Islet precursor cell (in vitro differentiated cells): ENCODE data around the gene RC3H1.
"Not testable (repeated sequence)": the region's sequence is repeated elsewhere in the genome, so short reads cannot be mapped to it uniquely, and the experiment has no call there.

Experiments used
- DNase-seq: peaks from one replicate; pipeline ENCODE4 v3.0.0-alpha.2; 2018

The RC3H1 gene

GRCh38 chr1:173930541-173930940 lies 91.6 kb downstream of the RC3H1 start:
- DNase-seq, result not testable (repeated sequence)

GRCh38 chr1:173925306-173926242 lies 96.6 kb downstream of the RC3H1 start:
- no peak for DNase-seq

DNA sequence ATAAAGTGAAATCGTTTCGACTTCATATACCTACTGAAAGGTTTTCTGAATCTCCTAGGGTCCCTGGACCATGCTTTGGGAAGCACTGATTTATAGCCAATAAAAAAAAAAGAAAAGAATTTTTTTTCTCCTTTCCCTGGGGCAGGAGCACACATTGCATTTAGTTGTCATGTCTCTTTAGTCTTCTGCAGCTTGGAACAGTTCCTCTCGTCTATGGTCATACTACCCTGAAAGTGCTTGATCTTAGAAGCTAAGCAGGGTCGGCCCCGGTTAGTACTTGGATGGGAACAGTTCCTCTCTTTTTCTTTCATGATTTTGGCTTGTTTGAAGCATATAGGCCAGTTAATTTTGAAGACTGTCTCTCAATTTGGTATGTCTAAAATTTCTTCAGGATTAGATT lies 101.3 kb downstream of the RC3H1 start:
- DNase-seq, result no peak

DNA sequence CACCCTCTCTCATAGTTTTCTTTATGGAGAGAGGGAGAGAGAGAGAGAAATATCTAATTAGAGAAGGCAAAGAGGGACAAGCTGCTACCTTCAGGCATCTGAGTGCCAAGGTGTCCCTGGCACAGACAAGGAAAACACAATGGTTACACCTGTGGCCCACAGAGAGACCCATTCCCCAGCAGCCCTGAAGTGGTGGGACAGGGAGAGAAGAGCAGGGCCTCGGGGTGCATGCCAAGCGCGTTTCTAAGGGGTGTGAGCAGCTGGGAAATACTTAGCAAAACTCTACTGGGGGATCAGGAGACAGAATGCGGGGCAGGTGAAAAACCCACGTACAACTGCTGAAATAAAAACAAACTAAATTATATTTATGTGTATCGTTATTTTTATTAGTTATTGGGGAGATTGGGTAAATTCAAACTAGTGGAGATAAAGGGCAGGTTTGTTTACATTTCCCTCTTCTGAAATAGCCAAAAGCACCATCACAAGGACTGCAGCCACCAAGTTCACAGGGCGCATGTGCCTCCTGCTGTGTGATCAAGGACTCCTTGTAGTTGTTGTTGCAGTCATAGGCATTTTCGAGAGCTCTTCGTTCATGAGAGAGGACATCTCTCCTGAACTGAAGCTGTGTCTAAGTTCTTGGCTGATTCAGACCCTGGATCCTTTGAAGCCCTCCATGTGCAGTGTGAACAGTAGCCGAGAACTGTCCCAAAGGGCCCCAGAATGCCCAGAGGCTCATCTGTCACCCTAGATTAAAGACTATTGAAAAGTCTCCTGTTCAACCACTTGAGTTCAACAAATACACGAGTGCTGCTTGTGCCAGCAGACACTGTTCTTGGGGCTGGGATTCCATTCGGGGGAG lies 104.3 kb downstream of the RC3H1 start:
- DNase-seq, result no peak

- no peak for DNase-seq
These were observed 105.0 kb downstream of the RC3H1 start, which contains the start of gene SERPINC1 for GRCh38 chr1:173917149-173917548. SERPINC1 (minus strand) TSS chr1:173917327; CDS start chr1:173917259, 68 bp downstream.

GRCh38 chr1:173916667-173917066 lies 105.5 kb downstream of the RC3H1 start:
- DNase-seq, result no peak

- no peak for DNase-seq
These were observed 106.6 kb downstream of the RC3H1 start for GRCh38 chr1:173915596-173915995.

DNA sequence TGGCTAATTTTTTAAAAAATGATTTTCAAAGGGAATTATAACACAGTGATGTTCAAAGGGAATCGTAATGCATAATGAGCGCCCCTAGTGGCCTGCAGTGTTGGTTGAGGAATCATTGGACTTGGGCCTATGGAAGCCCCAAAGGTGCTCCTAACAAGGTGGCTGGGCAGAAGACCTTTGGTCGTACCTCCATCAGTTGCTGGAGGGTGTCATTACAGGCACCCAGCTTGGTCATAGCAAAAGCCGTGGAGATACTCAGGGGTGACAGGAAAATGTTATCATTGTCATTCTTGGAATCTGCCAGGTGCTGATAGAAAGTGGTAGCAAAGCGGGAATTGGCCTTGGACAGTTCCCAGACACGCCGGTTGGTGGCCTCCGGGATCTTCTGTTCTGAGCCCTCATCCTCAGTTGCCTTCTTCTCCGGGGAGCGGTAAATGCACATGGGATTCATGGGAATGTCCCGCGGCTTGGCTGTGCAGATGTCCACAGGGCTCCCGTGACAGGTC lies 107.7 kb downstream of the RC3H1 start:
- DNase-seq, result no peak

GRCh38 chr1:173913111-173913510 lies 109.0 kb downstream of the RC3H1 start:
- DNase-seq, result no peak

- DNase-seq, result no peak
These were observed 118.2 kb downstream of the RC3H1 start for GRCh38 chr1:173903827-173904531.

- DNase-seq, result no peak
These were observed 121.2 kb downstream of the RC3H1 start for GRCh38 chr1:173900992-173901391.

DNA sequence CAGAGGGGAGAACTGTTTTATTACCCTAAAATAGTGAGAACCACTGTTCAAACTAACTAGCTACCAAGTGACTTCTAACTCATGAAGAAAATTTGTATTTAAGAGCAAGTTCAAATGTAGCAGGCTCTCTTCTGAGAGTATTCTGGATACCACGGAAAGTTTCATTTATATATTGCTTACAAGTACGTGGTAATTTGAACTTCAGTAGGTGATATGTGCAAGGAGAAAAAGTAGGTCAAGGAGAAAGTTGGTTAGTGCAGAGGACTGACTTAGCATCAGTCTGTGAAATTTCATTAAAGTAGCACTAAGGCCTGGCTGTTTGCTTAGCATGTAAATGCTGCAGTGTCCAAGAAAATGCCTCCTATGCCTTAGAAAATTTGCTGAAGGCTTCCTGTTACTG lies 121.7 kb downstream of the RC3H1 start:
- DNase-seq, result no peak

DNA sequence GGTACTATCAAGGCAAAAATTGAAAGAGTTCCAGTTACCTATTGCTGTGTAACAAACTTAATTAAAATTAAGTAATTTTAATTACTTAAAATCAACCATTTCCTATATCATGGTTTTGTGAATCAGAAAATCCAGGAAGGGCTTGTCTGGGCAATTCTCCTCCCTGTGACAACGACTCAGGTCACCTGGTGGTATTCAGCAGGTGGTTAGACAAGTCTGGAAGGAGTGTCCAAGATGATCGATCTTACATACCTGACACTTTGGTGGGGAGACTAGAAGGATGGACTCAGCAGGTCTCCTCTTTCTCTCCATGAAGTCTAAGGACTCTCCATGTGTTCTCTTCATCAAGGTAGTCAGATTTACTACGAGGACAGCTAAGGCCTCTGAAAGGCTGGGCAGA lies 128.0 kb downstream of the RC3H1 start:
- DNase-seq, result no peak

DNA sequence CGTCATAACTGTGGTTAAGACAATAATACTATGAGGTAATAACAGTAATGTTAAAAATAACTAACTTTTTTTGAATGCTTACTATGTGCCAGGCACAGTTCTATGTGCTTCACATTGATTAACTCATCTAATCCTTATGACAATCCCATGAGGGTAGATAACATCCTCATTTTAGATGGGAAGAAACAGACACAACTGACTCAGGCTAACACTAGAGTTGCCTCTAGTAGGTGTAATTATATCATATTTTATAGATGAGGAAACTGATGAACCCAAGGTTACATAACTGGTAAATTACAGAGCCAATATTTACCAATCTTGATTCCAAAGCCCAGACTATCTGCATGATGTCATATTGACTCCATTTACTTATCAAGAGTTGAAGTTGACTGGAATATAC lies 128.5 kb downstream of the RC3H1 start:
- DNase-seq, result no peak

GRCh38 chr1:173889885-173890284 lies 132.3 kb downstream of the RC3H1 start:
- DNase-seq, result no peak

- DNase-seq, result no peak
These were observed 133.4 kb downstream of the RC3H1 start for GRCh38 chr1:173888749-173889148.

DNA sequence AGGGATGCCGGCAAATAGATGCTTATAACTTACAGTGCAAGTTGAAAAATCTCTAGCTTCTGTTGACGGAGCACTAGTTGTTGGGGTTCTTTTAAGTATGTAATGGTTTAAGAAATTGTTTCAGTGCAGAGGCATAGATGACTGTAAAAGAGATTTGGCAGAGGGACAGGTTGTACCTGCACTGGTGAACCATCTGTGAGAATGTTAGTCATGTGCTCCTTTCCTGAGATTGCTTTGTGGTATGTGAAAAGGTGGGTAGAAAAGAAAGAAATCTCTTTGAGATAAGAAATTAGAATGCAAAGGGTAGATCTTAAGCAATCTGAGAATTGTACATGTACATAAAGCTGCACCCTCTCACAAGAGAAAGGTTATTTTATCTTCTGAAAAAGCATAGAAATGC lies 134.5 kb downstream of the RC3H1 start:
- no peak for DNase-seq

DNA sequence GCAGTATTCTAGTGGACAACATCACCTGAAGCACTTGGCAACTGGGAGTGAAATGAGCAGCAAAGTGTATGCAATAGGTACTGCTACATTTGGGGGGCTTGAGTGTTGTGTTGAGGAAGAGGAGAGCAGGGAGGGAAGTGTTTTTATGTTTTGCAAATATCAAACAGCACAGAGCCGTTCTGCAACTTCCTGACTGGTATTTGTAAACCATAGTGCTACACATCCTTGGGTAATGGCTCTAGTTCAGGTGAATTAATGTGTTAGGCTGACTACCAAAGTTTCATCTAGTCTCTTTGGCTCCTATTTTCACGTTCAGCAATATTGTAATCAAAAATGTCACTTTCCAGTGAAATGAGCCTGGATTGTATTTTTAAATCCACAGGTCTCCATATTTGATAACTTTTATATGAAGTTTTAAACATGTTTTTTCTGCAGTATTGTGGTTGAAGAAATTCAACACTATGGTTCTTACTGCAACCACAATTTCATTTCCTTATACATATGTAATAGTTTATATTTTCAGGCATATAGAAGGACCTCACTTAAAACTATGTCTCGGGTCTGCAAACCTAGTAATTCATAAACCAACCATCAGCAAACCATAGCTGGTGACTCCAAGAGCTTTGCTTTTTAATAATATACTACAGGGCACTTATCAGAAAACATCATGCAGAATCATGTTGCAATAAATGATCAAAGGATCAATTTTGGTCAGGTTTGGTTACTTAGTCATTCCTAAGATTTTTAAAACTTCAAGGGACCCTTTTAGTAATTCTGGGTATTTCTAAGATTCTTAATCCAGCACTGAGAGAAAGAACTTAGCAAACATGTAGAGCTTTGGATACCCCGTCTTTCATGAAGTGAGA lies 135.2 kb downstream of the RC3H1 start:
- no peak for DNase-seq

DNA sequence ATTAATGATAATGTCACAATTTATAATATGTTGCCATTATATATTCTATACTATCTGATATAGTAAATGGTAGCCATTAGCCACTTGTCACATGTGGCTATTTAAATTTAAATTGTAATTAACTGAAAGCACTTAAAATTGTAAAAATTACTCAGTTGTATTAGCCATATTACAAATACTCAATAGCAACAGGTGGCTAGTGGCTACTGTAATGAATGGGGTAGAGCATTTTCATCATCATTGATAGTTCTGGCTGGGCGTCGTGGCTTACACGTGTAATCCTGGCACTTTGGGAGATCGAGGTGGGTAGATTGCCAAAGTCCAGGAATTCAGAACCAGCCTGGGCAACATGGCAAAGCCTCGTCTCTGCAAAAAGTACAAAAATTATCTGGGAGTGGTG lies 137.5 kb downstream of the RC3H1 start:
- DNase-seq, result no peak
